Ascending aorta (tissue), 2 donors: ENCODE results near the gene IMPA2. TPM values are rescaled to one million over a fixed set of nuclear protein-coding genes. Genes with fewer than 3 reads are reported as not detected.

ENCODE experiments used
- DNase-seq, 2 donors: peaks; one replicate each; pipeline ENCODE4 v3.0.0-alpha.2; 2019; ENCODE audit warnings: low spot score in 2 of 2
- H3K27ac ChIP-seq, 2 donors: fragments of 200-600 bp; sonication (generic); one replicate each; pipeline ENCODE4 v1.5.1; 2016 to 2017; ENCODE audit warnings: mild to moderate bottlenecking in 1 of 2
- H3K27me3 ChIP-seq: fragments of 200-600 bp; sonication (generic); one replicate; pipeline ENCODE4 v1.5.1; 2017
- H3K36me3 ChIP-seq, 2 donors: fragments of 200-600 bp; sonication (generic); one replicate each; pipeline ENCODE4 v1.5.1; 2016
- H3K4me1 ChIP-seq, 2 donors: fragments of 200-600 bp; sonication (generic); one replicate each; pipeline ENCODE4 v1.5.1; 2016 to 2017; ENCODE audit warnings: mild to moderate bottlenecking in 1 of 2
- H3K4me3 ChIP-seq, 2 donors: fragments of 200-600 bp; sonication (generic); one replicate each; pipeline ENCODE4 v1.5.1; 2016 to 2017; ENCODE audit warnings: mild to moderate bottlenecking in 1 of 2
- H3K9me3 ChIP-seq, 2 donors: fragments of 200-600 bp; sonication (generic); one replicate each; pipeline ENCODE4 v1.5.1; 2016
- intact Hi-C: fragments of 100-400 bp; cut with DNase I; formaldehyde crosslinking; loops from one replicate; pipeline ENCODE4 v1.15.1; 2023
- total RNA-seq: library from RNA; depleted of rRNA; stranded (reverse); fragments of >200 nt; gene quantifications from one replicate; pipeline ENCODE4 v1.1.0, GENCODE V29; 2016
- TF ChIP-seq, protein P1 (sequence below), 3 experiments: fragments of 200-600 bp in 2 of 3; fragments of 450-650 bp in 1 of 3; sonication (generic) in 2 of 3; IDR thresholded peaks; one replicate each; pipeline ENCODE4 v1.5.1; 2016 to 2019; ENCODE audit warnings: antibody characterized with exemption in 3 of 3, mild to moderate bottlenecking in 1 of 3, moderate library complexity in 1 of 3

IMPA2 gene
- 43.4 TPM for total RNA-seq

DNA sequence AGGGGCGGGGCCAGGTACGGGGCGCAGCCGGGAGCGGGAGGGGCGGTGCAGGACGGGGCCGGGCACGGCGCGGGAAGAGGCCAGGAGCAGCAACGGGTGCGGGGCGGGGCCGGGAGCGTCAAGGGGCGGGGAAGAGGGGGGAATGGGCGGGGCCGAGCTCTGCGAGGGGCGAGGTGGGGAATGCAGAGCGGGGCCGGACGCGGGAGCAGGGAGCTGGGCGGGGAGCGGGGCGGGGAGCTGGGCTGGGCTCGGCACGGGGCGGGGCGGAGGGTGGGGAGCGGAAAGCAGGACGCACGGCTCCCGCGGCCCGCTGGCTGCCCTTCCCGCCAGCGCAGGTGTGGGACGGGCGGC is at the start of gene IMPA2:
Gene IMPA2, plus strand, starts transcription at position 316 of the 351 bp plus-strand sequence. CDS start 163 bp downstream, outside the sequence.
- no peaks in the 10 kb centered on the region for H3K27me3 ChIP-seq
- DNase-seq, result no peak
- no peaks in the 10 kb centered on the region for H3K36me3 ChIP-seq
- H3K9me3 ChIP-seq, result no peaks in the 10 kb centered on the region
- intact Hi-C loops, result loop anchor here (1.0 to 2.0 kb wide), 6 partner anchors 34 to 1010 kb away; partner anchors contain the start of genes AFG3L2, CEP192, CHMP1B and GNAL
- peak within 1 kb of the TSS; percentile 87 to 92 for H3K27ac ChIP-seq
- H3K4me3 ChIP-seq, result peak within 1 kb of the TSS; percentile 59 to 100
- H3K4me1 ChIP-seq, result peaks cover 0 to 12% of the 10 kb centered on the region in 2 donors
- TF ChIP-seq, protein P1, sequence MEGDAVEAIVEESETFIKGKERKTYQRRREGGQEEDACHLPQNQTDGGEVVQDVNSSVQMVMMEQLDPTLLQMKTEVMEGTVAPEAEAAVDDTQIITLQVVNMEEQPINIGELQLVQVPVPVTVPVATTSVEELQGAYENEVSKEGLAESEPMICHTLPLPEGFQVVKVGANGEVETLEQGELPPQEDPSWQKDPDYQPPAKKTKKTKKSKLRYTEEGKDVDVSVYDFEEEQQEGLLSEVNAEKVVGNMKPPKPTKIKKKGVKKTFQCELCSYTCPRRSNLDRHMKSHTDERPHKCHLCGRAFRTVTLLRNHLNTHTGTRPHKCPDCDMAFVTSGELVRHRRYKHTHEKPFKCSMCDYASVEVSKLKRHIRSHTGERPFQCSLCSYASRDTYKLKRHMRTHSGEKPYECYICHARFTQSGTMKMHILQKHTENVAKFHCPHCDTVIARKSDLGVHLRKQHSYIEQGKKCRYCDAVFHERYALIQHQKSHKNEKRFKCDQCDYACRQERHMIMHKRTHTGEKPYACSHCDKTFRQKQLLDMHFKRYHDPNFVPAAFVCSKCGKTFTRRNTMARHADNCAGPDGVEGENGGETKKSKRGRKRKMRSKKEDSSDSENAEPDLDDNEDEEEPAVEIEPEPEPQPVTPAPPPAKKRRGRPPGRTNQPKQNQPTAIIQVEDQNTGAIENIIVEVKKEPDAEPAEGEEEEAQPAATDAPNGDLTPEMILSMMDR (IDR thresholded peaks at IDR 0.05), result no peak

DNA sequence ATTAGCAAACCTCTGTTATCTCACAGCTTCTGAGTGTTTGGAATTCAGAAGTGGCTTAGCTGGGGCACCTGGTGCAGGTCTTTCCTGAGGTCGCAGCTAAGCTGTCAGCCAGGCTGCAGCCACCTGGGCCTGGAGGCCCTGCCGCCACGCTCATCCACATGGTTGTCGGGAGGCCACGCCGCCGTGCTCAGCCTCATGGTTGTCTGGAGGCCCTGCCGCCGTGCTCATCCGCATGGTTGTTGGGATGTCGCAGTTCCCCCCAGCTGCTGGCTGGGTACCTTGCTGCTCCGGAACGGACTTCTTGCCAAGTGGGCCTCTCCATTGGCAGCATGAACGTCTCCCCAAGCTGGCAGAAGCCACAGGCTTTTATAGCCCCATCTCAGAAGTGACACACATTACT is 48.9 kb upstream of the IMPA2 start:
- Histone ChIP-seq H3K27me3 (no peaks in the 10 kb centered on the region), H3K4me3 (no peak overlapping the region), H3K27ac (no peak overlapping the region), H3K36me3 (no peaks in the 10 kb centered on the region), H3K9me3 (no peaks in the 10 kb centered on the region), H3K4me1 (no peaks in the 10 kb centered on the region)
- intact Hi-C loops, result no loop called here
- no peak for DNase-seq
- TF ChIP-seq, protein P1 (IDR thresholded peaks at IDR 0.05), result no peak

DNA sequence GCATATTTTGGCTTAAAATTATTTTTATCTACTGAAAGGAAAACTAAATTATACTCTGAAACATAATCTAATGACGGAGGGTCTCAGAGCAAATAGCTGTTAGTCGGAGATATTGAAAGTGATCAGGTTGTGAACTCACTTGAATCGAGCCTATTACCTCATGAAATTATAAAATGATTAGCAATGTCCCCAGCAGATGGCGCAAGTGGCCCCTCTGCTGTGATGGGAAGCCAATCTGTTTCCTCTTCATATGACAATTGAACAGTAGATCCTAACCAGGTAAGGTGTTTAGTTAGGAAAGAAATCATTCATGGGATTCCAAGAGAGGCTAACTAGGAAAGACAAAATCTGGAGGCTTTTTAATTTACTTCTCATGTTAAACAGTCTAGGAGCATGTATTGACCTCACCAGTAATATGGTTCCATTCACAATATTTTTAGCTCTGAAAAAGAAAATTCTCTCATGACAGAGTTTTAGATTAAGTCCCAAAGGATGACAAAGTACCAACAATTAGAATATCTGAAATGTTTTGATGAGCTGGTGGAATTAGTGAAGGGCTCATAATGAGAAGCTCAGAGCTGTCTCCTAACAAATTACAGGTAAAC is 43.3 kb upstream of the IMPA2 start:
- Histone ChIP-seq H3K9me3 (no peaks in the 10 kb centered on the region), H3K36me3 (no peaks in the 10 kb centered on the region), H3K27me3 (no peaks in the 10 kb centered on the region), H3K4me3 (no peak overlapping the region), H3K4me1 (no peaks in the 10 kb centered on the region), H3K27ac (no peak overlapping the region)
- peak in 1 of 2 donors; percentile 88 for DNase-seq
- TF ChIP-seq, protein P1 (IDR thresholded peaks at IDR 0.05), result peak; percentile 66 to 84 (median 82)
- intact Hi-C loops, result loop anchor here (1.0 to 2.0 kb wide), 3 partner anchors 57 to 205 kb away; no protein-coding TSS in a partner anchor

DNA sequence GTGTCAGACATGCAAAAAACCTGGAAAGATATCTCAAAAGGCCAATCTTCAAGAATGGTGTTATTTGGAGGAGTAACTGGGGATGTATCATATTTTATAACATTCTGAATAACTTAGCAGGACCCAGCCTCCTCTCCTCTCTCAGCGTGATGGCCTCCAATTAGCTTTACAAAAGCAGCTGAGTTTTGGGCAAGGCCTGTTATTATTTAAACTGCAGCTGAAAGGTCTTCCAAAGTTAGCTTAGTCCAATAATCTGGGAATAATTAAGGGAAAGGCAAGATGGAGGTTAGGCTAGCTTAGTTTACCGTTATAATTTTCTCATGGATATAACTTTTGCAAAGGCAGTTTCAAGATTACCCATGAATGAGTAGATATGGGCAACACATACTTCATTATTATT is 40.4 kb upstream of the IMPA2 start:
- Histone ChIP-seq H3K9me3 (no peaks in the 10 kb centered on the region), H3K27ac (no peak overlapping the region), H3K27me3 (no peaks in the 10 kb centered on the region), H3K4me1 (no peaks in the 10 kb centered on the region), H3K4me3 (no peak overlapping the region), H3K36me3 (no peaks in the 10 kb centered on the region)
- DNase-seq, result no peak
- TF ChIP-seq, protein P1 (IDR thresholded peaks at IDR 0.05), result no peak
- intact Hi-C loops, result no loop called here

DNA sequence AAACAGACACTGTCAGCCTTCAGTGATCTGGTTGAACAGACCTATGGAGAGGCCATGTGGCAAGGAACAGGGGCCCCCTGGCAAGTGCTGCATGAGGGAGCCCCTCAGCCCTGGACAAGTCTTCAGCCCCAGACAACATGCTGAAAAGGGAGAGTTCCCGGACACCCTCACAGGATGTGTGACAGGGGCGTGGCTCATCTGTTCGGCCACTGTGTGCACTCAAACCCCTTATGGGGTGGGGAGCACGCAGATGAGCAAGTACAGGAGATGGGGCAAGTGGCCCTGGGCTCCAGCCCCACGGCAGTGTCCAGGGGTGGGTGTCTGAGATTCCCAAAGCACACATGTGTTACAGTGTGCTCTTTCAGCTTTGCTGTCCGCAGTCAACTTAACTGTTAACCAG is 37.8 kb upstream of the IMPA2 start:
- H3K4me3 ChIP-seq, result no peak overlapping the region
- peaks cover 3 to 14% of the 10 kb centered on the region in 2 donors for H3K4me1 ChIP-seq
- H3K36me3 ChIP-seq, result no peaks in the 10 kb centered on the region
- no peak overlapping the region for H3K27ac ChIP-seq
- no peaks in the 10 kb centered on the region for H3K9me3 ChIP-seq
- intact Hi-C loops, result no loop called here
- no peak for DNase-seq
- TF ChIP-seq, protein P1 (IDR thresholded peaks at IDR 0.05), result no peak
- no peaks in the 10 kb centered on the region for H3K27me3 ChIP-seq
